ENCODE data around the gene RPL11. TPM values are rescaled to one million over a fixed set of nuclear protein-coding genes. Genes with fewer than 3 reads are reported as not detected.

The RPL11 gene
- total RNA-seq, 1 donor from 2014 or later = 948 TPM

DNA sequence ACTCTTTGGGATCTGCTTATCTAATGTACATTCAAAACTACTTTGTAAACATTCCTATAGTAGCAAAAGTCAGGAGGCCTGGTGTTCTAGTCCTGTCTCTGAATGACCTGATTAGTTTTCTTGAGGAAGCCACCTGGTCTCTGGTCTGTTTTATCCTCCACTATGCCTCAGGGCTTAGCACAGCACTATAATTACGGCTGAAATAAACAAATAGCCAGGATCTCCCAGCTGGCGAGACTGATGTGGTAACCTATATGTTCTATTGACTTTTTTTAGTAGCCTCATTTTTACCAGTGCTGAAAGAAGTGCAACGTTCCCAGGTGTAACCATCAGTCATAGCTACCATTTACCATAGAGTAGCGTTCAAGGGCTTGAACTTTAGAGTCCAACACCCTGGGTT is 24.2 kb upstream of the RPL11 start:
- TF ChIP-seq POLR2AphosphoS5 (IDR thresholded peaks at IDR 0.05; ENCODE audit: insufficient read depth in 1 of 2, low read depth in 1 of 2) (no peak), POLR2A (IDR thresholded peaks at IDR 0.05) (no peak)
- TF ChIP-seq, protein P1, sequence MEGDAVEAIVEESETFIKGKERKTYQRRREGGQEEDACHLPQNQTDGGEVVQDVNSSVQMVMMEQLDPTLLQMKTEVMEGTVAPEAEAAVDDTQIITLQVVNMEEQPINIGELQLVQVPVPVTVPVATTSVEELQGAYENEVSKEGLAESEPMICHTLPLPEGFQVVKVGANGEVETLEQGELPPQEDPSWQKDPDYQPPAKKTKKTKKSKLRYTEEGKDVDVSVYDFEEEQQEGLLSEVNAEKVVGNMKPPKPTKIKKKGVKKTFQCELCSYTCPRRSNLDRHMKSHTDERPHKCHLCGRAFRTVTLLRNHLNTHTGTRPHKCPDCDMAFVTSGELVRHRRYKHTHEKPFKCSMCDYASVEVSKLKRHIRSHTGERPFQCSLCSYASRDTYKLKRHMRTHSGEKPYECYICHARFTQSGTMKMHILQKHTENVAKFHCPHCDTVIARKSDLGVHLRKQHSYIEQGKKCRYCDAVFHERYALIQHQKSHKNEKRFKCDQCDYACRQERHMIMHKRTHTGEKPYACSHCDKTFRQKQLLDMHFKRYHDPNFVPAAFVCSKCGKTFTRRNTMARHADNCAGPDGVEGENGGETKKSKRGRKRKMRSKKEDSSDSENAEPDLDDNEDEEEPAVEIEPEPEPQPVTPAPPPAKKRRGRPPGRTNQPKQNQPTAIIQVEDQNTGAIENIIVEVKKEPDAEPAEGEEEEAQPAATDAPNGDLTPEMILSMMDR (IDR thresholded peaks at IDR 0.05) = no peak
- no peak for DNase-seq (ENCODE audit: extremely low spot score in 2 of 2)
- Histone ChIP-seq H3K27ac (no peak overlapping the region), H3K9me3 (no peaks in the 10 kb centered on the region), H3K4me3 (no peak overlapping the region), H3K36me3 (no peaks in the 10 kb centered on the region), H3K4me1 (no peaks in the 10 kb centered on the region), H3K27me3 (no peaks in the 10 kb centered on the region)
- intact Hi-C loops (cut with DNase I) = no loop called here

DNA sequence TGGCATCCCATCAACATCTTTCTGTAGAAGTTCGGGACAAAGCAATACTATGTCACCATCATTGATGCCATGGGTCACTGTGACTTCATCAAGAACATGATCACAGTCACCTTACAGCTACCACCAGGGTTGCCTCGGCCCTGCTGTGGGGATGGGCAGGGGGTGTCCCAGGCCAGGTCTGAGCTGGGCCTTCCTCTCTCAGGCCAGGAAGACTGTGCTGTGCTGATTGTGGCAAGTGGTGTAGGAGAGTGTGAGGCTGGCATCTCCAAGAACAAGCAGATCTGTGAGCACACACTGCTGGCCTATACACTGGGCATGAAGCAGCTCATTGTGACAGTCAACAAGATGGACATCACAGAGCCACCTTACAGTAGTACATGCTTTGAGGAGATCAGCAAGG is 20.9 kb upstream of the RPL11 start:
- no peaks in the 10 kb centered on the region for H3K9me3 ChIP-seq
- TF ChIP-seq POLR2A (IDR thresholded peaks at IDR 0.05) = no peak
- no peak overlapping the region for H3K27ac ChIP-seq
- H3K27me3 ChIP-seq = no peaks in the 10 kb centered on the region
- no peak for DNase-seq (ENCODE audit: extremely low spot score in 2 of 2)
- intact Hi-C loops (cut with DNase I) = no loop called here
- H3K4me1 ChIP-seq = no peaks in the 10 kb centered on the region
- no peak overlapping the region for H3K4me3 ChIP-seq
- H3K36me3 ChIP-seq = no peaks in the 10 kb centered on the region

DNA sequence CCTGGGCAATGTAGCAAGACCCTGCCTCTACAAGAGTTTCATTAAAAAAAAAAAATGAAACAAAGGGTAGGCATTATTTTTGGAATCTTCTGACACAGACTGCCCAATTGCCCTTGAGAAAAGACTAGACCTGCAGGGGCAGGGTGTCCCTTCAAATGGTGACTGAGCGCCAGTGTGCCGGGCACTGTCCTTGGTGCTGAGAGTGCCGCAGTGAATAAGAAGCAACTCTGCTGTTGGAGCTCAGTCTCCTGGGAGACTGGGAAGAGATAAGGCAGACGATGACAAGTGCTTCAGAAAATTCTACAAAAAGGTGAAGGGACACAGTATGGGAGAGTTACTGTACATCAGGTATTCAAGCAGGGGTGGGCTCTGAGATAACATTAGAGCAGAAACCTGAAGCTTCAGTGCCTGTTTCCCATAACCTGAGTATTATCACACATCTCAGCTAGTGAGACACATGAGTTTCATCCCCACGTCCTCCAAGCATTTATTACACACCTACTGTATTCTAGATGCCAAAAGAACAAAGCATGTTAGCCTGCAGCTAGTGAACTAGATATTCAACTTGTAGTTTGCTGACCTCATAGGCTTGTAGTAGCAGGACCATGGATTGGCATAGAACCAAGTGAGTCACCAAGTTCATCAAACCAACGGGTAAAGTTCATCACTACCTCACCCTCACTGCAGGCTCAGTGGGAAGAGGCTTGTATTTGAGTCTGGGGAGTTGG is 18.4 kb upstream of the RPL11 start:
- Histone ChIP-seq H3K36me3 (no peaks in the 10 kb centered on the region), H3K4me1 (no peaks in the 10 kb centered on the region), H3K27ac (no peak overlapping the region), H3K27me3 (no peaks in the 10 kb centered on the region), H3K4me3 (no peak overlapping the region), H3K9me3 (no peaks in the 10 kb centered on the region)
- no peak for TF ChIP-seq POLR2AphosphoS5 (IDR thresholded peaks at IDR 0.05; ENCODE audit: insufficient read depth in 1 of 2, low read depth in 1 of 2)
- TF ChIP-seq, protein P1 (IDR thresholded peaks at IDR 0.05) = no peak
- no peak for TF ChIP-seq POLR2A (IDR thresholded peaks at IDR 0.05)
- intact Hi-C loops (cut with DNase I) = no loop called here
- DNase-seq (ENCODE audit: extremely low spot score in 2 of 2) = no peak

DNA sequence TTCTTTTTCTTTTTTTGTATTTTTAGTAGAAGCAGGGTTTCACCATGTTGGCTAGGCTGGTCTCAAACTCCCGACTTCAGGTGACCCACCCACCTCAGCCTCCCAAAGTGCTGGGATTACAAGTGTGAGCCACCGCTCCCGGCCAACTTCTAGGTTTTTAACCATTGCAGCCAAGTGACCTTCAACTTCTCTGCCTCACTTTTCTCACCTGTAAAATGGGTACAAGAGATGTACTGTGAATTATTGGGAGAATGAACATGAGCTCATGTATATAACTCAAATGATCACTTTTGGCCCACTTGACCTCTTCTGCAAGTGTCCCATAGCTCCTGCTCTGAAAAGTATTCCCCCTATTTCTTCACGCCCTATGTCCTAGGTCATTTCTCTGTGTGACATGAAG is 11.8 kb upstream of the RPL11 start:
- Histone ChIP-seq H3K36me3 (no peaks in the 10 kb centered on the region), H3K4me1 (no peaks in the 10 kb centered on the region), H3K27me3 (no peaks in the 10 kb centered on the region), H3K9me3 (no peaks in the 10 kb centered on the region), H3K27ac (no peak overlapping the region), H3K4me3 (no peak overlapping the region)
- TF ChIP-seq, protein P1 (IDR thresholded peaks at IDR 0.05) = no peak
- TF ChIP-seq POLR2A (IDR thresholded peaks at IDR 0.05) (no peak), POLR2AphosphoS5 (IDR thresholded peaks at IDR 0.05; ENCODE audit: insufficient read depth in 1 of 2, low read depth in 1 of 2) (no peak)
- no peak for DNase-seq (ENCODE audit: extremely low spot score in 2 of 2)
- intact Hi-C loops (cut with DNase I) = no loop called here

DNA sequence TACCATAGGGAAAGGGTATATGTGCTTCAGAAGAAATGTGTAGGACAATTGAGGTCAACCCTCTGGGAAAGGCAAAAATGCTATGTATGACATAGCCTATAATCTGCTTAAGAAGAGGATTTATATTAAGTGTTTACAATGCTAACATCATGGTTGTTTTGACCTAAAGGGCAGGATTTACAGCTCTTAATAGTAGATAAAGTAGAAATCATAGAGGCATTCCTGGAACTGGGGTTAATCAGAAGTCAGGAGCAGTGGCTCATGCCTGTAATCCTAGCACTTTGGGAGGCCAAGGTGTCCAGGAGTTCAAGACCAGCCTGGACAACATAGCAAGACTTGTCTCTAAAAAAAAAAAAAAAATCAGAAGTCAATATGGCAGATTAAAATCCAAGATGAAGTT is 8.7 kb upstream of the RPL11 start:
- Histone ChIP-seq H3K27ac (no peak overlapping the region), H3K4me3 (no peak overlapping the region), H3K36me3 (no peaks in the 10 kb centered on the region), H3K27me3 (no peaks in the 10 kb centered on the region), H3K9me3 (no peaks in the 10 kb centered on the region), H3K4me1 (no peaks in the 10 kb centered on the region)
- no peak for DNase-seq (ENCODE audit: extremely low spot score in 2 of 2)
- intact Hi-C loops (cut with DNase I) = no loop called here
- TF ChIP-seq, protein P1 (IDR thresholded peaks at IDR 0.05) = no peak
- no peak for TF ChIP-seq POLR2AphosphoS5 (IDR thresholded peaks at IDR 0.05; ENCODE audit: insufficient read depth in 1 of 2, low read depth in 1 of 2)
- no peak for TF ChIP-seq POLR2A (IDR thresholded peaks at IDR 0.05)
